HG03097 (cell line): Measurements from ENCODE around the gene CX3CL1.
"Not testable (repeated sequence)": the region's sequence is repeated elsewhere in the genome, so short reads cannot be mapped to it uniquely, and the experiment has no call there.

ENCODE experiments used
- ATAC-seq: cut with Tn5 transposase; IDR thresholded peaks from one replicate; pipeline ENCODE4 v1.9.1; 2021; ENCODE audit not compliant: unreplicated experiment, low FRiP score

CX3CL1 gene

DNA sequence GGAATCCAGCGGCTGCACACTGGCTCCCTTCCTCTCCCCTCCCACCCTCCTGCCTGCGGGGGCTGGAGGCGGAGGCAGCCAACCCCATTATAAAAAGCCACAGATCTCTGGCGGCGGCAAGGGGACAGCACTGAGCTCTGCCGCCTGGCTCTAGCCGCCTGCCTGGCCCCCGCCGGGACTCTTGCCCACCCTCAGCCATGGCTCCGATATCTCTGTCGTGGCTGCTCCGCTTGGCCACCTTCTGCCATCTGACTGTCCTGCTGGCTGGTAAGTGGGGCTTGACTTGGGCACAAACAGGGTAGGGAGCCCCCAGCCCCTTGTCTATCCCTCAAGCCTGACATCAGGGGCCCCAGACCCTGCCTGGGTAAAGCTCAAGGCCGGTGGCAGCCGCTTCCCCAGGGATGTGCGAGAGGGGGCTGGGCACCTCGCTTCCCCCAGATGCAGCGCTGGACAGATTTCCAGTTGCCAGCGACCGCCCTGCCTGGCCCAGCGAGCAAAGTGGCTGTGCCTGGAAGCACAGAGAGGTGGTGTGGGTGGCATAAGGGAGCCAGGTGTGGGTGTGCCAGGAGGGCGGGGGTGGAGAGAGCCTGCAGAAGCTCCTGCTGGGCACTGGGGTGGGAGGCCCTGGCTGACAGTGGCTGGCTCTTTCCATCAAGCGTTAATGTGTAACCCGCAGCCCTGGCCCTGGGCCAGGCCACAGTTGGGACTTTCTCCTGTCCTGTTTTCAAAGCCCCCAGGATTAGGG is at the start of gene CX3CL1:
Gene CX3CL1, plus strand, starts transcription at position 119 of the 745 bp plus-strand sequence. Its CDS starts 79 bp downstream, at position 198.
- ATAC-seq, result no peak

GRCh38 chr16:57324749-57325148 is 47.5 kb upstream of the CX3CL1 start:
- no peak for ATAC-seq

DNA sequence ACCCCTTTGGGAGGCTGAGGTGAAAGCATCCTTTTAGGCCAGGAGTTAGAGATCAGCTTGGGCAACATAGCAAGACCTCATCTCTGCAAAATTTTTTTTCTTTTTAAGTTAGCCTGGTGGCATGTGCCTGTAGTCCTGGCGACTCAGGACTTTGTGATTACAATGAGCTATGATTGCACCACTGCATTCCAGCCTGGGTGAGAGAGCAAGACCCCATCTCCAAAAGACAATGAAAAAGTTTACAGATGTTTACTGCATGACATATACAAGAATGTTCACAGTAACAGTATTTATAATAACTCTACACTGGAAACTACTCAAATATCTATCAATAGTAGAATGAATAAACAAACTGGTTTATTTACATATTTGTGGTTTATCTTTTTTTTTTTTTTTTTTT is 46.8 kb upstream of the CX3CL1 start:
- no peak for ATAC-seq

- no peak for ATAC-seq
Observed at GRCh38 chr16:57329718-57330327, 42.5 kb upstream of the CX3CL1 start.

DNA sequence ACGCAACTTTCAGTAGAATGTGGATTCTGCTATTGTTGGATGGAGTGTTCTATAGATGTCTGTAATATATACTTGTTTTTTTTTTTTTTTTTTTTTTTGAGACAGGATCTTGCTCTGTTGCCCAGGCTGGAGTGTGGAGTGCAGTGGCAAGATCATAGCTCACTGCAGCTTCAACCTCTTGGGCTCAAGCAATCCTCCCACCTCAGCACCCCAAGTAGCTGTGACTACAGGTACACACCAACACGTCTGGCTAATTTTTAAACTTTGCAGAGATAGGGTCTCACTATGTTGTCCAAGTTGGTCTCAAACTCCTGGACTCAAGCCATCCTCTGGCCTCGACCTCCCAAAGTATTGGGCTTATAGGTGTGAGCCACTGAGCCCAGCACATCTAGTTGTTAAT is 40.9 kb upstream of the CX3CL1 start:
- ATAC-seq, result no peak

GRCh38 chr16:57333402-57333801 is 38.9 kb upstream of the CX3CL1 start:
- no peak for ATAC-seq

- no peak for ATAC-seq
Observed at GRCh38 chr16:57335366-57335765, 36.9 kb upstream of the CX3CL1 start.

DNA sequence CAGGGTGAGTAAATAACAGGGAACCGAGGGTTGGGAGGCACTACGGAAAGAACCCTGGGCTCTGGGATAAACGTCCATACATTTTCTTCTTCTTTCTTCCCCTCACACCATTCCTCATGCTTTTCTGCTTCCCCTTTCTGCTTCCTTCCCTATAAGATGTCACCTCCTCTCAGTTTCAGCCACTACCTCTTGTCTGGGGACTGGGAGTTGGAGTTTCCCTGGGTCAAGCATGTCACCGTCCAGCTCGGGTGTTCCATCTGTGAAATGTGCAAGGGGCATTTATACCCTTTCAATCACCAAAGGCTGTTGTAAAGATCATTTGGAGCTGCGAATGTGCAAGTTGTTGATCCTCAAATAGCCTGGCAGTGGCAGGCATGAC is 31.2 kb upstream of the CX3CL1 start:
- no peak for ATAC-seq

- no peak for ATAC-seq
Observed at GRCh38 chr16:57341441-57342303, 30.6 kb upstream of the CX3CL1 start.

DNA sequence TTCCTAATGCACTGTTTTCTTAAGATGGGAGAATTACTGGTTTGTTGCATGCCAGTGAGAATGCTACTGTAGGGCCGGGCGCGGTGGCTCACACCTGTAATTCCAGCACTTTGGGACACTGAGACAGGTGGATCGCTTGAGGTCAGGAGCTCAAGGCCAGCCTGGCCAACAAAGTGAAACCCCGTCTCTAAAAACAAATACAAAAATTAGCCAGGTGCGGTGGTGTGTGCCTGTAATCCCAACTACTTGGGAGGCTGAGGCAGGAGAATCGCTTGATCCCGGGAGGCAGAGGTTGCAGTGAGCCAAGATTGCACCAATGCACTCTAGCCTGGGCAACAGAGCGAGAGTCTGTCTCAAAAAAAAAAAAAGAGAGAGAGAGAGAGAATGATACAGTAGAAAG is 29.7 kb upstream of the CX3CL1 start:
- not testable (repeated sequence) for ATAC-seq

- no peak for ATAC-seq
Observed at GRCh38 chr16:57343221-57343620, 29.1 kb upstream of the CX3CL1 start.

DNA sequence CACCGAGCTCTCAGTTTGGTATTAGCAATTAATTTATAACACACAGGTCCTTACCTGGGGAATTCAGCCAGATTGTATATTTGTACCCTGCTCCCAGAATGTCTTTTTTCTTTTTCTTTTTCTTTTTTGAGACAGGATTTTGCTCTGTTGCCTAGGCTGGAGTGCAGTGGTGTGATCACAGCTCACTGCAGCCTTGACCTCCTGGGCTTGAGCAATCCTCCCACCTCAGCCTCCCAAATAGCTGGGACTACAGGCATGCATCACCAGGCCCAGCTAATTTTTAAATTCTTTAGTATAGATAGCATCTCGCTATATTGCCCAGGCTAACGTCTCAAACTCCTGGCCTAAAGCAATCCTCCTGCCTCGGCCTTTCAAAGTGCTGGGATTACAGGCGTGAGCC is 28.2 kb upstream of the CX3CL1 start:
- ATAC-seq, result not testable (repeated sequence)

- no peak for ATAC-seq
Observed at GRCh38 chr16:57345021-57345420, 27.3 kb upstream of the CX3CL1 start.

DNA sequence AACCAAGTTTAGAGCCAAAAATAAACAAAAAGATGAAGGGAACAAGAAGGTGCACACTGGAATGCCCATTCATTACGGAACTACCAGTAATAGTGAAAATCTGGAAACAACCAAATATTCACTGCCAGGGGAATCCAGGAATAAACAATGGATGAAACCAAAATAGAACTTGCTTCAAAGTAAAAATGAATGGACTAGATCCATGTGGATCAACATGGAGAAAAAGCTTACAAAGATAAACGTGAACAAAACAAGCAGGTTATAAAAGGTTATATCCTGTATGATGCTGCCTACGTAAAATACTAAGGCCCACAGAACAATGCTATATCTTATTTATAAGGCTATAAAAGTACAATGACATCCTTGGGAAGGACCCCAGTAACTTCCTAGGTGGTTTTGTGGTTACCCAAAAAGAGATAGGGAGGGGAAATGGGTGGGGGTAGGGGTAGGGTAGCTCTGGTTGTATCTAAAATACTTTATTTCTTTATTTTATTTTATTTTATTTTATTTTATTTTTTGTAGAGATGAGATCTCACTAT is 26.6 kb upstream of the CX3CL1 start:
- ATAC-seq, result no peak

DNA sequence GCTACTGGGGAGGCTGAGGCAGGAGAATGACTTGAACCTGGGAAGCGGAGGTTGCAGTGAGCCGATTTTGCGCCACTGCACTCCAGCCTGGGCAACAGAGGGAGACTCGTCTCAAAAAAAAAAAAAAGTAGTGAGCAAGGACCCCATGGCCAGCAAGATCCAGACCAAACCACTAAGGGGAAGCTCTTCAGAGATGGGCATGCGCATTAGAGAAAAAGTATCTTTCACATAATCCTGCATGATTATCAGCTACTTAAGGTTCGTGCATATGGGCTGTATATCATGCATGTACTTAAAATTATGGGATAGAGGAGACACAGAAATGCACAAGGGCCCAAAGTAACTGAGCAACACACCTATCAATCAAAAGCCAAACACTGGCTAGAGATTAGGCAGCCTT is 24.4 kb upstream of the CX3CL1 start:
- no peak for ATAC-seq

DNA sequence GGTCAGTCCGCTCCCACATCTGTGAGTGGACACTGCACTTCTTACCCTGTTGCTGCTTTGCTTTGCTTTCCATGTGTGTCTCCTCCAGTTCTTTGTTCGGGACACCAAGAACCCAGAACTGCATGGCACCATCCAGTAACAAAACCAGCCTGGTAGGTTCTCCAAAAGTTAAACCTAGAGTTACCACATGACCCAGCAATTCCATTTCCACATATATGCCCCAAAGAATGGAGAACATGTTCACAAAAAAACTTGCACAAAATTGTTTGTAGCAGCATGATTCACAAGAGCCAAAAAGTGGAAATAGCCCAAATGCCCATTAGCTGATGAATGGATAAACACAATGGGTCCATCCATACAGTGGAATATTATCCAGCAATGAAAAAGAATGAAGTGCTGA is 24.0 kb upstream of the CX3CL1 start:
- ATAC-seq, result no peak

GRCh38 chr16:57349212-57350031 is 22.9 kb upstream of the CX3CL1 start:
- peak; percentile 78 for ATAC-seq

DNA sequence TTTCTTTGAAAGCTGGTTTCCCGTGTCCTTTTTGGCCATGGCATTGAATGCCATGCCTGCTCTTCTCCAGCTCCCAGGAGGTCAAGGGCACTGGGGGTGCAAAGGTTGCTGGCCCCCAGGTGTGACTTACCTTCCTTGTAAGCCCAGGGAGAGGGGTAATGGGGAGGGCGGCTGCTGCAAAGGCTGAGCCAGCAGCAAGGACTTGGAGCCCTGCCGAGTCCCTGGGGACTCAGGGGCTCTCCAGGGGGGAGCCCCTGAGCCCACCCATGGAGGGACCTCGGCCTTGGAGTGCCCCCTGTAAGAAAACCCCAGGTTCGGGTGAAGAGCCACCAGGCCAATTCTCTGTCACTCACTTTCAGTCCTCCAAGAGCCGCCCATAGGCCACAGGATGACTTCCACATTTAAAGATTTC is 19.6 kb upstream of the CX3CL1 start:
- no peak for ATAC-seq

DNA sequence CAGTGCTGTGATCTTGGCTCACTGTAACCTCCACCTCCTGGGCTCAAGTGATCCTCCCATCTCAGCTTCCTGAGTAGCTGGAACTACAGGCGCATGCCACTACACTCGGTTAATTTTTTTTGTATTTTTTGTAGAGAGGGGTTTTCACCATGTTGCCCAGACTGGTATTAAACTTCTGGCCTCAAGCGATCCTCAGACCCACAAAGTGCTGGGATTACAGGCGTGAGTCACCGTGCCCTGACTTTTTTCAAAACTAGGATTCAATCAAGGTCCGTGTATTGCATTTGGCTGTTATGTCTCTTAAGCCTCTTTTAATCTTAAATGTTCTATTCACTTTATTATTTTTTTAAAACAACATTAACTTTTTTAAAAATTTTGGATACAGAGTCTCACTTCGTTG is 18.0 kb upstream of the CX3CL1 start:
- no peak for ATAC-seq

DNA sequence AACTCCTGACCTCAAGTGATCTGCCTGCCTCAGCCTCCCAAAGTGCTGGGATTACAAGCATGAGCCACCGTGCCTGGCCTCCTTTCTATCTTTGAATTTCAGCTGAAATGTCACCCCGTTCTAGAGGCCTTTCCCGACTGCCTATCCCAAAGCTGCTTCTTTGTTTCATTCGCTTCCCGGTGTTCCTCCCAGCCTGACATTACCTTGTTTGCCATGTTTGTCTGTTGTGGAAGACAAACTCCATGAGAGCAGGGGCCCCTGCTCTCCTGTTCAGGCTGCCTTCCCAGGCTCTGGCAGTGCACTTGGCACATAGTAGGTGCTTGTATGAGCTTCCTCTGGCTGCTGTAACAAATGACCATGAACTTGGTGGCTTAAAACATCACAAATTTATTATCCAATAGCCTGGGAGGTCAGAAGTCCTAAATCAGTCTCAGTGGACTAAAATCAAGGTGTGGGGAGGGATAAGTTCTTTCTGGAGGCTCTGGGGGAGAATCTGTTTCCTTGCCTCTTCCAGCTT is 16.3 kb upstream of the CX3CL1 start:
- no peak for ATAC-seq
